HL-60 (cell line): Measurements from ENCODE around the gene FBXL14.

Experiments used
- CTCF ChIP-seq: IDR thresholded peaks from one replicate; pipeline ENCODE4 v1.5.1; 2011; ENCODE audit warnings: low read length, control low read depth, inconsistent platforms; ENCODE audit not compliant: insufficient read depth
- GABPA ChIP-seq: IDR thresholded peaks from 2 replicates; pipeline ENCODE4 v1.6.1; 2012; ENCODE audit warnings: low read depth
- POLR2AphosphoS5 ChIP-seq: IDR thresholded peaks from 2 replicates; pipeline ENCODE4 v1.6.1; 2012; ENCODE audit warnings: low read depth
- REST ChIP-seq: IDR thresholded peaks from 2 replicates; pipeline ENCODE4 v1.6.1; 2012; ENCODE audit warnings: low read depth; ENCODE audit not compliant: insufficient replicate concordance

GRCh38 chr12:1613860-1614259, 19.5 kb upstream of the FBXL14 start:
- TF ChIP-seq CTCF (no peak), POLR2AphosphoS5 (no peak), REST (no peak), GABPA (no peak)
